ENCODE data around the gene LIMS1.
A peak's percentile ranks its signal among the peaks of the same experiment; 100 is the strongest.

LIMS1 gene

DNA sequence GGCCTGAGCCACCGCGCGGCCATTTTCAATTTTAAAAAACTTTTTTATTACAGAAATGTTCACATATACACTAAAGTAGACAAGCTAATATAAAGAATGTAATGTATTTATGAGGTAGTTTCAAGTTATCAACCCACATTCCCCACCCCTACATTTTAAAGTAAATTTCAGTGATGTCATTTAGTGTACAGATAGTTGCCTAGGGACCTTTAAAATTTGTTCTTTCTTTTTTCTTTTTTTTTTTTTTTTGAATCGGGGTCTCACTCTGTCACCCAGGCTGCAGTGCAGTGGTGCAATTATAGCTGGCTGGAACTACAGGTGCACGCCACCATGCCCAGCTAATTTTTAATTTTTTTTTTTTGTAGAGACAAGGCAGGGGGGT, 2.6 kb upstream of the LIMS1 start:
- no peak for DNase-seq (ENCODE audit: extremely low spot score)
- CTCF ChIA-PET, result interaction anchor here (0.8 kb wide), 1 partner anchor 105 kb away, joined by 5 read pairs; no protein-coding TSS in a partner anchor
- TF ChIP-seq, protein P1, sequence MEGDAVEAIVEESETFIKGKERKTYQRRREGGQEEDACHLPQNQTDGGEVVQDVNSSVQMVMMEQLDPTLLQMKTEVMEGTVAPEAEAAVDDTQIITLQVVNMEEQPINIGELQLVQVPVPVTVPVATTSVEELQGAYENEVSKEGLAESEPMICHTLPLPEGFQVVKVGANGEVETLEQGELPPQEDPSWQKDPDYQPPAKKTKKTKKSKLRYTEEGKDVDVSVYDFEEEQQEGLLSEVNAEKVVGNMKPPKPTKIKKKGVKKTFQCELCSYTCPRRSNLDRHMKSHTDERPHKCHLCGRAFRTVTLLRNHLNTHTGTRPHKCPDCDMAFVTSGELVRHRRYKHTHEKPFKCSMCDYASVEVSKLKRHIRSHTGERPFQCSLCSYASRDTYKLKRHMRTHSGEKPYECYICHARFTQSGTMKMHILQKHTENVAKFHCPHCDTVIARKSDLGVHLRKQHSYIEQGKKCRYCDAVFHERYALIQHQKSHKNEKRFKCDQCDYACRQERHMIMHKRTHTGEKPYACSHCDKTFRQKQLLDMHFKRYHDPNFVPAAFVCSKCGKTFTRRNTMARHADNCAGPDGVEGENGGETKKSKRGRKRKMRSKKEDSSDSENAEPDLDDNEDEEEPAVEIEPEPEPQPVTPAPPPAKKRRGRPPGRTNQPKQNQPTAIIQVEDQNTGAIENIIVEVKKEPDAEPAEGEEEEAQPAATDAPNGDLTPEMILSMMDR (IDR thresholded peaks at IDR 0.05; ENCODE audit: control extremely low read depth, extremely low read depth, low read depth, missing control alignments), result no peak
- POLR2A ChIA-PET, result no interaction called here

DNA sequence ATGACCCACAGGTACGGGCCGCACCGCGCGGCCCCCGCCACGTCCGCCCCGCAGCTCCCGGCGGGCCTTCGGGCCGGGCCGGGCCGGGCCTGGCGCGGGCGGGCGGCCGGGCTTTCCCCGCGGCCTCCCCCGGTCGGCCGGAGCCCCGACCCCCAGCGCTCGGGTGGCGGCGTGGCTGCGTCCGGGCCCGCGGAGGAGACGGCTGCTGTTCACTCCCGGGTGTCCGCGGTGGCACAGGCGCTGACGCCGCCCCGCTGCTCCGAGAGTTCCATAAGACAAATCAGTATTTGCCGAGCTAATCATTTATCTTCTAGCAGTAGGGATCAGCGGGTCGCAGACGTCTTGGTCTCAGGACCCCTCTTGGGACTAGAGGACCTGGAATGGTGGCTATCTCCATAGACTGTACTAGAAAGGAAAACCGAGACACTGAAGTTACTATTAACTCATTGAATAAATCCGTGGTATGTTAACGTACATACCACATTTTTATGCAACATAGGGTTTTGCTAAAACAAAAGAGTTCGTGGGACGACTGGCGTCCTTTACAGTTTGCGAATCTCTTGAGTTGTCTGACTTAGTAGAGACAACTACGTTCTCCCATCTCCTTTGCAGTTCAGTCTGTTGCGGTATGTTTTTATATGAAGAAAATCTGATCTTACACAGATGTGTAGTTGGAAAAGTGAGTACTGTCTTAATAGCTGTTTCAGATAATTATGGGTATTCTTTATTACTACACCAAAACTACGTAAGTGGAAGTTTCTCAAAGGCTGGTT, 500 bp downstream of the LIMS1 start:
- TF ChIP-seq, protein P1 (IDR thresholded peaks at IDR 0.05; ENCODE audit: control extremely low read depth, extremely low read depth, low read depth, missing control alignments), result no peak
- ChIA-PET CTCF (interaction anchor here (1.2 to 1.4 kb wide), 4 partner anchors 15 to 102 kb away, joined by 3 to 7 read pairs (median 5); no protein-coding TSS in a partner anchor), POLR2A (no interaction called here)
- DNase-seq (ENCODE audit: extremely low spot score), result peak; percentile 47

DNA sequence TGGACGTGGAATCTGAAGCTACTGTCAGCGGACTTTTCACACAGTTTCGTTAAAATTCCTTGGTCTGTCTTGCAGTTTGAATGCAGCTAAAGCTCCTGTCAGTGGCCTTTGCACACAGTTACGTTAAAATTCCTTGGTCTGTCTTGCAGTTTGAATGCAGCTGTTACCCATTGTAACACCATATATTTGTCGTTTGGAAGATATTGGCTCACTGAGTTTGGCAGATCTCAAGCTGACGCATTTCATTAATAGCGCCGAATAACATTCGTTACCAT, 1.0 kb downstream of the LIMS1 start:
- TF ChIP-seq, protein P1 (IDR thresholded peaks at IDR 0.05; ENCODE audit: control extremely low read depth, extremely low read depth, low read depth, missing control alignments), result no peak
- DNase-seq (ENCODE audit: extremely low spot score), result no peak
- POLR2A ChIA-PET, result no interaction called here
- CTCF ChIA-PET, result interaction anchor here (0.8 to 1.4 kb wide), 4 partner anchors 18 to 76 kb away, joined by 3 to 6 read pairs (median 3); no protein-coding TSS in a partner anchor

DNA sequence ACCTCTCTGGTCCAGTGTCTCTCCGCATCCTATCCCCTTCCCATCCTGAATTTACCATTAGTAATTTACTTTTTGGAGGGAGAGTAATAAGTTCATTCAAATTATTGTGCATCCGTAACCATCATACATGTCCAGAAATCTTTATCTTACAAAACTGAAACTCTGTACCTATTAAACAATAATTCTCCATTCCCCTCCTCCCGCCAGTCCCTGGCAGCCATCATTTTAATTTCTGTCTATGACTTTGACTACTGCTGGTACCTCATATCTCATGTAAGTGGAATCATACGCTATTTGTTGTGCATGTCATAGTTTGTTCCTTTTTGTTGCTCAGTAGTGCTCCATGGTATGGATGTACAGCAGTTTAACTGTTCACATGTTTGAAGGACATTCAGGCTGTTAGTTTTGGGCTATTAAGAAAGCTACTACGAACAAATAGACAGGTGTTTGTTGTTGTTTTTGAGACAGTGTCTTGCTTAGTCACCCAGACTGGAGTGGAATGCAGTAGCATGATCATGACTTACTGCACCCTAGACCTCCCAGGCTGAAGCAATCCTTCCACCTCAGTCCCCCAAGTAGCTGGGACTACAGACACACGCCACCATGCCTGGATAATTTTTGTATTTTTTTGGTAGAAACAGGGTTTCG, 2.0 kb downstream of the LIMS1 start:
- no peak for DNase-seq (ENCODE audit: extremely low spot score)
- ChIA-PET CTCF (interaction anchor here (0.8 to 1.2 kb wide), 3 partner anchors 17 to 59 kb away, joined by 3 to 6 read pairs (median 3); no protein-coding TSS in a partner anchor), POLR2A (no interaction called here)
- TF ChIP-seq, protein P1 (IDR thresholded peaks at IDR 0.05; ENCODE audit: control extremely low read depth, extremely low read depth, low read depth, missing control alignments), result no peak

DNA sequence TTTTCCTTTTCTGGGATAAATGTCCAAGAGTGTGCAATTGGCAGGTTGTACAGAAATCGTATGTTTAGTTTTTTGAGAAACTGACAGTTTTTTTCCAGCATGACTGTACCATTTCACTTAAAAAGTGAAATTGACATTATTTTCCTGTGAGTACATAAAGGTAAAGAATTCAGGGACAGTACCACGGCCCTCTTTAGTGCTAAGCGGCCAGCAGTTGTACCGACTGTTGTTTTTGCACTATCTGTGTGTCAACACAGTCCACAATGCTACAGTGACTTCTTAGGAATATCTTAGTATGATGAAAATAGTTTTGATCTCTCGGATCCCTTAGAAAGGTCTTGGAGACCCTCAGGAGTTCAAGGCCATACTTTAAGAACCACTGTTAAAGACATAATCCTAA, 2.6 kb downstream of the LIMS1 start:
- ChIA-PET CTCF (no interaction called here), POLR2A (no interaction called here)
- no peak for DNase-seq (ENCODE audit: extremely low spot score)
- TF ChIP-seq, protein P1 (IDR thresholded peaks at IDR 0.05; ENCODE audit: control extremely low read depth, extremely low read depth, low read depth, missing control alignments), result no peak

DNA sequence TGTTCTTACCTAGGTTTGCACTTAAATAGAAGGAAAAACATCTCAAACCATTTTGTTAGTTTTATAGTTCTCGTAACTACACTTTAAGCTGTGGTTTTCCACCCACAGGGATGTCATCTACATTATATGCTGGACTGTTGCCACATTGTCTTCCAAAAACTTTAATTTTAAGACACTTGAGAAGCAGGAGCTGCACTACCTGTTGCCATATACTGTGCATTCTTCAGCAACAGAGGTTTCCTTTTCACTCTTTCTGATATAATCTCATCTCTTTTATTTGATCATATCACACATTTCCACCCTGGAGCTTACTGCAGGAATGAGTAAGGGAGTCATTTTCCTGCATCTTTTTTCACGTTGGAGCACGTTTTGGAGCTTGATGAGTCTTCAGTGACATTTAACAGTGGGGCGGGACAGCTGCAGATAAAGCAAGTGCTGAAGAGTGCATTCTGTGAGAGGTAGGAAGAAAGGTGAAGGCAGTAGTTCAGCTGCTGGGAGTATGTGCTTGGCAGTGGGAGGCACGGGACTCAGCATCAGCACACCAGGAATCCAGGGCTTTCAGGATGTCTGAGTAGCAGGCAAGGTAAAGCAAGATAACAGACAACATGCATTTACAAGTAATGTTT, 3.8 kb downstream of the LIMS1 start:
- POLR2A ChIA-PET, result no interaction called here
- TF ChIP-seq, protein P1 (IDR thresholded peaks at IDR 0.05; ENCODE audit: control extremely low read depth, extremely low read depth, low read depth, missing control alignments), result no peak

More for the DNA sequence above, 3.8 kb downstream of the LIMS1 start:
- CTCF ChIA-PET, result interaction anchor here (0.8 to 2.1 kb wide), 3 partner anchors 12 to 46 kb away, joined by 3 to 7 read pairs (median 3); no protein-coding TSS in a partner anchor
- no peak for DNase-seq (ENCODE audit: extremely low spot score)
